Esophagus muscularis mucosa (tissue), 4 donors: ENCODE measurements around the gene ITGA2.

Source experiments
- CTCF ChIP-seq, 3 experiments: fragments of 200-600 bp in 2 of 3; fragments of 450-650 bp in 1 of 3; sonication (generic) in 2 of 3; IDR thresholded peaks; one replicate each; pipeline ENCODE4 v1.5.1; 2017 to 2019; ENCODE audit warnings: antibody characterized with exemption in 3 of 3, mild to moderate bottlenecking in 2 of 3, moderate library complexity in 1 of 3
- EP300 ChIP-seq: sonication (generic); formaldehyde crosslinking; IDR thresholded peaks from one replicate; pipeline ENCODE4 v1.6.1; 2017; ENCODE audit warnings: antibody characterized with exemption
- POLR2A ChIP-seq: fragments of 450-650 bp; IDR thresholded peaks from one replicate; pipeline ENCODE4 v1.6.1; 2017; ENCODE audit warnings: antibody characterized with exemption, moderate library complexity, mild to moderate bottlenecking, low read depth

- no peak for TF ChIP-seq CTCF (IDR thresholded peaks at IDR 0.05)
- no peak for TF ChIP-seq POLR2A
- TF ChIP-seq EP300 = no peak
Measured at GRCh38 chr5:53099546-53099945, 110.4 kb downstream of the ITGA2 start.
